Measurements from ENCODE around the gene HS2ST1.
"Not testable (repeated sequence)": the region's sequence is repeated elsewhere in the genome, so short reads cannot be mapped to it uniquely, and the experiment has no call there.

The HS2ST1 gene

GRCh38 chr1:86914601-86914997 lies at the start of gene HS2ST1:
TSS of gene HS2ST1 (plus strand) at chr1:86914635.
- no peak for DNase-seq

- no peak for DNase-seq
Measured at GRCh38 chr1:86865973-86866637, 48.3 kb upstream of the HS2ST1 start.

GRCh38 chr1:86866665-86867064 lies 47.8 kb upstream of the HS2ST1 start:
- no peak for DNase-seq

DNA sequence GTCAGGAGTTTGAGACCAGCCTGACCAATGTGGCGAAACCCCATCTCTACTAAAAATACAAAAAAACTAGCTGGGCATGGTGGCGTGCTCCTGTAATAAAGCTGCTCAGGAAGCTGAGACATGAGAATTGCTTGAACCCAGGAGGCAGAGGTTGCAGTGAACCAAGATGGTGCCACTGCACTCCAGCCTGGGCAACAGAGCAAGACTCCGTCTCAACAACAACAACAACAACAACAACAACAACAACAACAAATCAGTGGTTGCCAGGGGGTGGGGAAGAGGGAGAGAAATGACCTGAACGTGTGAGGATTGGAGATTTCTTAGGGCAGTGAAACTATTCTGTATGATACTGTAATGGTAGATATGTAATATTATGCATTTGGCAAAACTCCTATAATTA lies 47.2 kb upstream of the HS2ST1 start:
- not testable (repeated sequence) for DNase-seq

GRCh38 chr1:86868477-86868876 lies 46.0 kb upstream of the HS2ST1 start:
- DNase-seq: no peak

- no peak for DNase-seq
Measured at GRCh38 chr1:86871001-86871400, 43.4 kb upstream of the HS2ST1 start.

- no peak for DNase-seq
Measured at GRCh38 chr1:86872086-86872485, 42.3 kb upstream of the HS2ST1 start.

DNA sequence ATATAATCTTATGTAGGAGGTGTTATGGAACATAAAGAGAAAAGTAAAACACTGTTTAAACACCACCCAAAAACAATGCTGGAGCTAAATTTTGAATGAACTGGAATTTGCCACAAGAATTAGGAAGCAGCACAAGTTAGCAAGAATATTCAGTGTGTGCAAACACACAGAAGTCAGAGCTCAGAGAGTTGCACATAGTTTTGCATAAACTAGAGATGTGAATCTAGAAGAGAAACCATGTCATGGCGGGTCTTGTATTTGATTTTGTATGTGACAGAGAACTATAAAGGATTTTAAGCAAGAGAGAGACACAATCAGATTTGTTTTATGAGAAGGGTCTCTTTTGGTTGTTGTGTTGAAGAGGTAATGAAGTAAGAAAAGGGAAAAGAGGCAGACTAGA lies 38.7 kb upstream of the HS2ST1 start:
- no peak for DNase-seq

- no peak for DNase-seq
Measured at GRCh38 chr1:86887479-86888162, 26.8 kb upstream of the HS2ST1 start.

DNA sequence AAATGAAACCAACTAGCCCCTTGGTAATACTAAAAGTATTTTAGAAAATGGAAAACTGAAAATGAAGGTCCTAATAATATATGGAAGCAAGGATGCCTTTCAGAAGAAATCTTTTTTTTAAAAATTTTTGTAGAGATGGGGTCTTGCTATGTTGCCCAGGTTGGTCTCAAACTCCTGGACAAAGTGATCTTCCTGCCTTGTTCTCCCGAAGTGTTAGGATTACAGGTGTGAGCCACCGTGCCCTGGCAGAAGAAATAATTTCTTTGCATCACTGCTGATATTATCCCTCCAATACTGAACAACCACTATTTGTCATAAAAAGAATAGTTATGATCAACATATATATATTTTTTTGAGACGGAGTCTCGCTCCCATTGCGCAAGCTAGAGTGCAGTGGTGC lies 26.1 kb upstream of the HS2ST1 start:
- DNase-seq: no peak

GRCh38 chr1:86899401-86899800 lies 15.0 kb upstream of the HS2ST1 start:
- DNase-seq: not testable (repeated sequence)

DNA sequence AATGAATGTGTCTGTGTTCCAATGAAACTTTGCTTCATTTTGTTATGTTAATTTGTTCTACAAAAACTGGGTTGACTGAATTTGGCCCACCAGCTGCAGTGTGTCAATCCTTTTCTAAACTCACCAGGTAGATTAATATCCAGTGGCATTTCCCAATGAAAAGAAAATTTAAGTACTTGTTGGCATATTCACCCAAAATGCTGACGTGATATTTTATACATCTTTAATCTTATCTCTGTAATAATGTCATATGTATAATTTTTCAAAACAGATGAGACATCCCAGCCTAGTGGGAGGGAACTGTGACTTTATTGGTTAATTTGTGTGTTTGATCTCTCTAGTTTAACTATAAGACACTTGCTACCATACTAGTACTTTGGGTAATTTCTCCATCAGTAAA lies 8.6 kb upstream of the HS2ST1 start:
- DNase-seq: no peak

GRCh38 chr1:86906419-86906818 lies 8.0 kb upstream of the HS2ST1 start:
- DNase-seq: no peak

GRCh38 chr1:86912281-86912900 lies 2.0 kb upstream of the HS2ST1 start:
- no peak for DNase-seq

DNA sequence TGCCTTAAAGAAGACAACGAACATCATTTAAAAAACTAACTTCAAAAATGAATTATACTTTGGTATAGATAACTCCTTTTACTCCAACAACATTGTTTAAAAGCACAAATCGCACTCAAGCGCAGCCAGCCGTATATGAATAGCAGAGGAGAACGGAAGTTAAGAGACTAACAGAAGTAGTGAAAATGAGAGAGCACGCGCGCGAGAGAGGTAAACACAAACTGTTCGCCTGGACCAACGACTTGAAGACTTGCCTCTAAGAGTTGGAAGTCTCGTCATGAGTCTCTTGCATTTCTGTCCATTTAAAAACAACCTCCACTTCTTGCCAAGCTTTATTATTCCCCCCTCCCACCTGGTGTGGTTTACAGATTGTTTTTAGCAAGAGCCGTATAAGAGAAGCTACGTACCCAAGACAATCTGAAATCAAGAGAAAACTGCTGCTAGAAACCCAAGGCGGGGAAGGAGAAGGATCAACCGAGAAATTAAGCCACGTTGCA lies 988 bp upstream of the HS2ST1 start:
- no peak for DNase-seq

GRCh38 chr1:86913896-86914600 lies 387 bp upstream of the HS2ST1 start, which contains the start of gene SELENOF:
TSS of gene SELENOF (minus strand) at chr1:86914126. CDS start at chr1:86914111, 15 bp downstream.
- DNase-seq: peak; percentile 98 to 99

GRCh38 chr1:86914998-86915736 lies 732 bp downstream of the HS2ST1 start:
- peak; percentile 52 to 72 for DNase-seq

GRCh38 chr1:86915737-86916235 lies 1.4 kb downstream of the HS2ST1 start:
- no peak for DNase-seq

GRCh38 chr1:86916752-86917151 lies 2.3 kb downstream of the HS2ST1 start:
- no peak for DNase-seq

- no peak for DNase-seq
Measured at GRCh38 chr1:86922445-86922844, 8.0 kb downstream of the HS2ST1 start.

- no peak for DNase-seq
Measured at GRCh38 chr1:86924324-86924960, 10.0 kb downstream of the HS2ST1 start.

DNA sequence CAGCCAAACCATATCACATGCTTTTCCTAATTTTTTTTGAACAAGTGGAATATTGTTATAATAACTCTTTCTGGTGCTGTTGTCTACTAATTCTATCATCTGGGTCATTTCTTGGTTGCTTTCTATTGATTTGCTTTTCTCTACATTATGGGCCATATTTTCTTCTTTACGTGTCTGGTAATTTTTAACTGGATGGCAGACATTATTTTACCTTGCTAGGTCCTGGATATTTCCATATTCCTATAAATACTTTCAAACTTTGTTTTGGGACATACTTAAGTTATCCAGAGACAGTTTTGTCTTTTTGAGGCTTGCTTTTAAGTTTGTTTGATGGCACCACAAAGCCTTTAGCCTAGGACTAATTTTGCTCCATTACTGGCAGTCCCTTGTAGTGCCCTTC lies 11.3 kb downstream of the HS2ST1 start:
- DNase-seq: no peak

Measured in SHP77 (cell line).